ENCODE data around the gene PSME3IP1. TPM values are rescaled to one million over a fixed set of nuclear protein-coding genes. Genes with fewer than 3 reads are reported as not detected.
"Not testable (repeated sequence)": the region's sequence is repeated elsewhere in the genome, so short reads cannot be mapped to it uniquely, and the experiment has no call there.

PSME3IP1 gene
- total and polyA plus RNA-seq, 3 donors from 2014 or later: 96.4 to 224 (median 122) TPM

DNA sequence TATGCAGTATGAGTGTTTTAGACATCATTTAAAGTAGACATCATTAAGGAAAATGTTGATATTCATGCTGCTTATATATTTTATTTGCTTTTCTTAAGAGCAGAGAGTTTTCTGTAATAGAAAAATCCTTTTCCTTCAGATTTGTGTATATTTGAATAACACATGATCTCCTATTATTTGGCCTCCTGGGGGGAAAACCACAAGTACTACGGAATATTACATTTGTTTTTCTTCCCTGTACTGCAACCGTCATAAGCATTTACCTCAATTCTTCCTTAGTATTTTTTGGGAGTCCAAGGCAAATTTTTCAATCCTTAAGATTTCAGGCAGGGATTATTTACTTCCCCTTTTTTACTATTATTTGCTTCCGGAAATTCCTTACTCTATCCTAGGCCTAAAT, 6.3 kb upstream of the PSME3IP1 start:
- TF ChIP-seq, protein P1, sequence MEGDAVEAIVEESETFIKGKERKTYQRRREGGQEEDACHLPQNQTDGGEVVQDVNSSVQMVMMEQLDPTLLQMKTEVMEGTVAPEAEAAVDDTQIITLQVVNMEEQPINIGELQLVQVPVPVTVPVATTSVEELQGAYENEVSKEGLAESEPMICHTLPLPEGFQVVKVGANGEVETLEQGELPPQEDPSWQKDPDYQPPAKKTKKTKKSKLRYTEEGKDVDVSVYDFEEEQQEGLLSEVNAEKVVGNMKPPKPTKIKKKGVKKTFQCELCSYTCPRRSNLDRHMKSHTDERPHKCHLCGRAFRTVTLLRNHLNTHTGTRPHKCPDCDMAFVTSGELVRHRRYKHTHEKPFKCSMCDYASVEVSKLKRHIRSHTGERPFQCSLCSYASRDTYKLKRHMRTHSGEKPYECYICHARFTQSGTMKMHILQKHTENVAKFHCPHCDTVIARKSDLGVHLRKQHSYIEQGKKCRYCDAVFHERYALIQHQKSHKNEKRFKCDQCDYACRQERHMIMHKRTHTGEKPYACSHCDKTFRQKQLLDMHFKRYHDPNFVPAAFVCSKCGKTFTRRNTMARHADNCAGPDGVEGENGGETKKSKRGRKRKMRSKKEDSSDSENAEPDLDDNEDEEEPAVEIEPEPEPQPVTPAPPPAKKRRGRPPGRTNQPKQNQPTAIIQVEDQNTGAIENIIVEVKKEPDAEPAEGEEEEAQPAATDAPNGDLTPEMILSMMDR (IDR thresholded peaks at IDR 0.05): no peak
- no peak for TF ChIP-seq POLR2A (IDR thresholded peaks at IDR 0.05)
- Histone ChIP-seq H3K27ac (no peak overlapping the region), H3K27me3 (no peaks in the 10 kb centered on the region), H3K9me3 (no peaks in the 10 kb centered on the region), H3K4me1 (peaks cover 25% of the 10 kb centered on the region), H3K36me3 (ENCODE audit: low read depth, missing control alignments) (no peaks in the 10 kb centered on the region), H3K4me3 (no peak overlapping the region)
- no peak for DNase-seq
- 85 to 86% methylated on average over 3 of the region's 3 CpGs for WGBS, 2 donors
- intact Hi-C loops (cut with DNase I; ENCODE audit: low total_unique reads): no loop called here

DNA sequence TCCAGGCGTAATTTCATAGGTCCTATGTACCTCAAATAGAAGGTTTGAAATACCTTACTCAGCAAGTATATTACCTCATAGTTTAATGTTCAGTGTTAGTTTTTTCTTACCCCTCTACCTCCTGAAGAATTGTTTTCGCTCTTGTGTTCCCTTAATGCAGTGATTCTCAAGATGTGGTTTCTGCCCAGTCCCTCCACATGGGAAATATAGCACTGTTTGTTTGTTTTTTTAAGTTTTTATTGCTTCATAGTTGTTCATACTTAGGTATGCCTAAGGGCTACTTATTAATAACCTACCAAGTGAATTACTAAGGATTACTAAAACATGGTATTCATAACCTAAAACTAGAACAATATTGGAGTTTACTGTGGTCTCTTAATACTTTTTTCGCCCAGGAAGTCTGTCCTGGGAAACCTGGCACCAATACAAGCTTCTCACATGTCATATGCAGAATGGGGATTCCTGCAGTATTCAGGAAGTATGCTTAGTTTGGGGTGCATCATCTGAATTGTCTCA, 5.3 kb upstream of the PSME3IP1 start:
- Histone ChIP-seq H3K9me3 (no peaks in the 10 kb centered on the region), H3K27me3 (no peaks in the 10 kb centered on the region), H3K4me3 (no peak overlapping the region), H3K36me3 (ENCODE audit: low read depth, missing control alignments) (no peaks in the 10 kb centered on the region), H3K27ac (no peak overlapping the region), H3K4me1 (peaks cover 22% of the 10 kb centered on the region)
- intact Hi-C loops (cut with DNase I; ENCODE audit: low total_unique reads): no loop called here
- 53 to 69% methylated on average over 3 of the region's 3 CpGs for WGBS, 2 donors
- TF ChIP-seq, protein P1 (IDR thresholded peaks at IDR 0.05): no peak
- TF ChIP-seq POLR2A (IDR thresholded peaks at IDR 0.05): no peak
- DNase-seq: no peak

DNA sequence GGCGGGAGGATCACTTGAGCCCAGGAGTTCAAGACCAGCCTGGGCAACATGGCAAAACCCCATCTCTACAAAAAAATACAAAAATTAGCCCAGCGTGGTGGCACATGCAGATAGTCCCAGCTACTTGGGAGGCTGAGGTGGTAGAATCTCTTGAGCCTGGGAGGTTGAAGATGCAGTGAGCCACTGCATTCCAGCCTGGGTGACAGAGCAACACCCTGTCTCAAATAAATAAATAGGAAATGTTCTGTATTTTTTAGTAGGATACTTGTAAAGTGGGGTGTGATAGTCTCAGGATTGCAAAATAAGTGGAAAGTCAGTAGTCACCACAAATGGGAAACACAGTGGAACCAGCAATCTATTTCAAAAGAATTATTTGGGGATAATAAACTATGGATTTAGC, 4.3 kb upstream of the PSME3IP1 start:
- Histone ChIP-seq H3K27me3 (no peaks in the 10 kb centered on the region), H3K9me3 (no peaks in the 10 kb centered on the region), H3K27ac (peak overlapping the region in 1 of 2 donors; percentile 11), H3K4me3 (no peak overlapping the region), H3K4me1 (peaks cover 20% of the 10 kb centered on the region), H3K36me3 (ENCODE audit: low read depth, missing control alignments) (no peaks in the 10 kb centered on the region)
- WGBS, 2 donors: 85 to 100% methylated on average over 2 of the region's 2 CpGs
- no peak for DNase-seq
- intact Hi-C loops (cut with DNase I; ENCODE audit: low total_unique reads): no loop called here
- no peak for TF ChIP-seq POLR2A (IDR thresholded peaks at IDR 0.05)
- TF ChIP-seq, protein P1 (IDR thresholded peaks at IDR 0.05): no peak

DNA sequence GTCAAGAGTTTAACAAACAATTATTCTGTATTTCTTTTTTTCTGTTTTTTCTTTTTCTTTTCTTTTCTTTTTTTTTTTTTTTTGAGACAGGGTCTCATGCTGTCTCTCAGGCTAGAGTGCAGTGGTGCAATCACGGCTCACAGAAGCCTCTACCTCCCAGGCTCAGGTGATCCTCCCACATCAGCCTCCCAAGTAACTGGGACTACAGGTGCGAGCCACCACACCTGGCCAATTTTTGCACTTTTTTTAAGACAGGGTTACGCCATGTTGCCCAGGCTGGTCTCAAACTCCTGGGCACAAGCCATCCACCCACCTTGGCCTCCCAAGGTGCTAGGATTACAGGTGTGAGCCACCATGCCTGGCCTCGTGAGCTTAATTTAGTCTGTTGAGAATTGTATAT, 3.7 kb upstream of the PSME3IP1 start:
- H3K9me3 ChIP-seq; intact Hi-C loops (cut with DNase I; ENCODE audit: low total_unique reads); H3K27ac ChIP-seq; H3K4me3 ChIP-seq; DNase-seq; H3K36me3 ChIP-seq (ENCODE audit: low read depth, missing control alignments); H3K27me3 ChIP-seq: not testable (repeated sequence)
- 84 to 93% methylated on average over 4 of the region's 4 CpGs for WGBS, 2 donors
- peaks cover 20% of the 10 kb centered on the region for H3K4me1 ChIP-seq

DNA sequence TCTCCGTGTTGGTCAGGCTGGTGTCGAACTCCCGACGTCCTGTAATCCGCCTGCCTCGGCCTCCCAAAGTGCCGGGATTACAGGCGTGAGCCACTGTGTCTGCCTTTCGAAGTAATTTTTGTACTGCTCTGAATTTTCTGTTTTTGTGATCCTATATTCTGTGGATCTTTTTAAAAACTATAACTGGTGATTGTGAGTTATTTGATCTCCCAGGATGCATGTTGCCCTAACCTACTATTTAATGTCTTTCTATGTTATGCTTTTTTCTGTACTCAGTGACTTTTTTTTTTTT, 2.8 kb upstream of the PSME3IP1 start:
- Histone ChIP-seq H3K4me1 (peaks cover 23% of the 10 kb centered on the region), H3K27ac (no peak overlapping the region), H3K4me3 (no peak overlapping the region), H3K9me3 (no peaks in the 10 kb centered on the region), H3K36me3 (ENCODE audit: low read depth, missing control alignments) (no peaks in the 10 kb centered on the region), H3K27me3 (no peaks in the 10 kb centered on the region)
- no peak for DNase-seq
- intact Hi-C loops (cut with DNase I; ENCODE audit: low total_unique reads): no loop called here
- WGBS, 2 donors: 77 to 81% methylated on average over 9 of the region's 9 CpGs
- TF ChIP-seq, protein P1 (IDR thresholded peaks at IDR 0.05): no peak
- TF ChIP-seq POLR2A (IDR thresholded peaks at IDR 0.05): no peak

DNA sequence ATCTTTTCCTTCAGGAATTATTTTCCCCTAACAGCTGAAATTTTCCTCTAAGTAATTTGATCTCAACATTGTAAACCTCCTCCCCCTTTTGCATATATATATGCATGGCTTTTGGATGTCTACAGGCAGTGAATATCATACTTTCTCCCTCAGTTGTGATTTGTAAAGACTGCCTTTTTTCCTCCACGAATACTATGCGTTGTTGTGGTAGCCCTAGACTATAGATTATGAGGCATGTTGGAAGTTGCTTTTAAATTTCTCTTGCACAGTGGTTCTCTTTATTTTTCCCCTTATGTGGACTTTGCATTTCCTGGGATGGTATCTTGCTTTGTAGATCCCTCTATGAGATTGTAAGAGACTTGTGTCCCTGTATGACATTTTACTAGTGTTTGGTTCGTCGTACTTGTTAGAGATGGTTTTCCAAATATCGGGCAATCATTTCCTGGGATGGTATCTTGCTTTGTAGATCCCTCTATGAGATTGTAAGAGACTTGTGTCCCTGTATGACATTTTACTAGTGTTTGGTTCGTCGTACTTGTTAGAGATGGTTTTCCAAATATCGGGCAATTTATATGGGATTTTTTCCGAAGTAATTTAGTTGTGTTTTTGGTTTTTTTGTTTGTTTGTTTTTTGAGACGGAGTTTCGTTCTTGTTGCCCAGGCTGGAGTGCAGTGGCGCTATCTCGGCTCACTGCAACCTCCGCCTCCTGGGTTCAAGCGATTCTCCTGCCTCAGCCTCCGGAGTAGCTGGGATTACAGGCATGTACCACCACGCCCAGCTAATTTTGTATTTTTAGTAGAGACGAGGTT, 2.3 kb upstream of the PSME3IP1 start:
- H3K36me3 ChIP-seq (ENCODE audit: low read depth, missing control alignments); H3K9me3 ChIP-seq; intact Hi-C loops (cut with DNase I; ENCODE audit: low total_unique reads); DNase-seq; H3K27me3 ChIP-seq: not testable (repeated sequence)
- H3K27ac ChIP-seq: peak overlapping the region; percentile 87 to 92
- H3K4me3 ChIP-seq: peak overlapping the region in 1 of 2 donors; percentile 97
- 57 to 66% methylated on average over 18 of the region's 18 CpGs for WGBS, 2 donors
- peaks cover 23% of the 10 kb centered on the region for H3K4me1 ChIP-seq
